NCI-H774 (cell line): ENCODE results near the gene OR10AG1.

Experiments used
- DNase-seq: peaks from one replicate; lab custom pipeline; 2025; lab: John Stamatoyannopoulos, UW

The OR10AG1 gene

DNA sequence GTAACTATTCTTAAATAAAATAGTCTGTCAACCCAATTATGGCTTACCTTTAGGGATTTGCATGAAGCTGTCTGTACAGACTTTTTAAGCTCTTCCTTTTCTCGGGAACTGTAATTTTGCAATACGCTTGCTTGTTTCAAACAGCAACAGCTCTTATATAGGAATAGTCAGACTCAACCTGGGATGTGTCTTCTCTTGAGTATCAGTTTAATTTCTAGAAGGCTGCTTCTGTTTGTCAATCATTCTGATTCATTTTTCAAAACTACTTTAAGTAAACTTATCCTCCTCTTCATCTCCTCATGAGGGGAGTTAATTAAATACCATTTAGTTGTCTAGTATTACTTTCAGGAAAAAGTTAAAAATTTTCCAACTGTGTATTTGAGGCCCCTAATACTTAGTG lies at the start of gene OR10AG1:
Gene OR10AG1 (minus strand): TSS at position 101 of the 400 bp plus-strand sequence. CDS start 38 bp downstream, at position 63.
- no peak for DNase-seq

GRCh38 chr11:56013805-56014204 lies 44.1 kb upstream of the OR10AG1 start:
- DNase-seq: no peak

DNA sequence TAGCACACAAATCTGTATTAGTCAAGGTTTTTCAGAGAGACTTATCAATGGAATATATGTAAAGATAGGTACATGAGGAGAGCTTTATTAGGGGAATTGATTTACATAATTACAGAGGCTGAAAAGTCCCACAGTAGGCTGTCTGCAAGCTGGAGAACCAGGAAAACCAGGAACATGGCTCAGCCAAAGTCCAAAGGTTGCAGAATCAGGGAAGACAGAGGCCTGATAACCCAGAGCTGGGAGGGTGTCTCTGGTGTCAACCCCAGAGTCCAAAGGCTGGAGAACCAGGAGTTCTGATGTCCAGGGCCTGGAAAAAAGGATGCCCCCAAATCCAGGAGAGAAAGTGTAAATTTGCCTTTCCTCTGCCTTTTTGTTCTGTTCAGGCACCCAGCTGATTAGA lies 41.0 kb upstream of the OR10AG1 start:
- DNase-seq: no peak

DNA sequence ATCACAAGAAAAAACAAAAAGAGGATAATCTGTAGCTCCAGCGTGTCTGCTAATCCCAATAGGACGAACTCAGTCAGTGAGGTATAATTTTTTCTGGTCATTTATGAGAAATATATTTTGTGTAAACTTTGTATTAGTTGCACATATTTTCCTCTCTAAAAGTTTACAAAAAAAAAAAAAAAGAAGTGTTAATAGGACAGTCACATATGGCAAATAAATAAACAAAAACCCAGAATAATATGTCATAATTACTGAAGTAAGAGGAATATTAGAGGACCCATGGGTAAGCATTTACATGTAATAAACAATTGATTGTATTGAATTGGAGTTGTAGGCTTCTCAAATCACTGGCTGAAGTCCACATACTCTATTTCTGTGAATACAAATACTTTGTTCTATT lies 24.8 kb upstream of the OR10AG1 start, which contains the start of gene OR5F1:
Gene OR5F1 (minus strand): TSS at position 101 of the 400 bp plus-strand sequence. CDS start 0 bp downstream, at position 101.
- no peak for DNase-seq

GRCh38 chr11:55970935-55971334 lies 1.2 kb upstream of the OR10AG1 start:
- no peak for DNase-seq

- DNase-seq: no peak
Observed at GRCh38 chr11:55967914-55968313, 1.8 kb downstream of the OR10AG1 start.

DNA sequence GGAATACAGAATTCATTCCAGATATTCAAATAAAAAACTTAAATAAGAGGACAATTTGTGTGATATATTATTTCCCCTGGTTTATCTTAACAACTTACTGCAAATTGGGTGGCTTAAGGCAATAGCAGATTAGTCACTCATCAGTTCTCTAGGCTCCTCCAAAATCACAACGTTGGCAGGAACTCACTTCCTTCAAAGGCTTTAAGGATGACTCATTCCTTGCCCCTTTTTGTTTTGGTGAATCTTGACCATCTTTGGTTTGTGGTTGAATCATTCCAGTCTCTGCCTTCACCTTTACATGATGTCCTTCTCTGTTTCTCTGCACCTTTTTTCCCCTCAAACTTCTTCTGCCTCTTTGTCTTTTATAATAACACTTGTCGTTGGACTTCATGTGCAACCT lies 3.4 kb downstream of the OR10AG1 start:
- DNase-seq: no peak

DNA sequence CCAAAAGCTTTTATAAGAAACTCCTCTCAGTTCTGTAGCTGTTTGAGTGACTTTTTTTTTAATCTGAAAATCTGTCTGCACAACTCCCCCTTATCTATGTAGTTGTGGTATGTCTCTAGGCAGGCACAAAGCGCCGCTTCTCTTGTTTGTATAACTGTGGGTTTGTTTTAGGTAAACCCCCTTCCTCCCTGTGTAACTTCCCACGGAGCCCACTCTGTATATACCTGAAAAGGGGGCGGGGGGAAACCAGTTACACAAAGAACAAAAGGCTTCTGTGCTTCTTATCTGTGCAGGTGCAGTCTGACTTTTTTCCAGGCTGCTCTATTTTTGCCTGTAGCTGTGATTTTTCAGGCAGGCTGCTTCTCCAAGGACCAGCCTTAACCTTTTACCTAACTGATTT lies 13.2 kb downstream of the OR10AG1 start:
- no peak for DNase-seq

DNA sequence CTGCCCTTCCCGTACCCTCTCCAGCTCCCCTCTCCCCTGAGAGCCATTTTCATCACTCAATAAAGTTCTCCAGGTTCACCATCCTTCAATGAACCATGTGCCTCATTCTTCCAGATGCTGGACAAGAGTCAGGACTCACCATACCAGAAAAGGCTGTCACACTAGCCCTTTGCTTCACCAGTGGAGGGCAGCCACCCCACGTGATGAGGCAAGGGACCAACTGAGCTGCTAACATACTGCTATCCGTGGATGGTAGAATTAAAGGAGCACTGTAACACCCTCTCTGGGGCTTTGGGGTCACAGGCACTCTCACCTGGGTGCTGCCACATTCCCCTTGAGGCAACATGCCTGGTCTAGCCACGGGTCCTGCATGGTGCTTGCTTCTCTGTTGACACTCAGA lies 20.4 kb downstream of the OR10AG1 start:
- no peak for DNase-seq

- DNase-seq: peak; percentile 21
Observed at GRCh38 chr11:55942785-55943392, 26.9 kb downstream of the OR10AG1 start.

GRCh38 chr11:55936300-55936699 lies 33.4 kb downstream of the OR10AG1 start, which contains the start of gene OR5I1:
TSS of gene OR5I1 (minus strand) at chr11:55936400. CDS start at chr11:55936400, 0 bp downstream.
- no peak for DNase-seq

GRCh38 chr11:55920537-55920936 lies 49.2 kb downstream of the OR10AG1 start:
- DNase-seq: no peak
